SK-N-SH treated with all-trans-retinoic acid at 6 μM for 48 hours (cell line): Measurements from ENCODE around the gene TBCEL.

Source experiments
- ATAC-seq: fragments of 200-7000 bp; cut with Tn5 transposase; 3 replicates; pipeline ENCODE4 v1.9.1; 2020; ENCODE audit warnings: mild to moderate bottlenecking, moderate library complexity
- ARNTL ChIP-seq: fragments of 450-650 bp; formaldehyde crosslinking; IDR thresholded peaks from 2 replicates; pipeline ENCODE4 v1.5.0; 2020; ENCODE audit warnings: low read depth, mild to moderate bottlenecking, moderate library complexity, borderline replicate concordance
- BACH2 ChIP-seq: fragments of 250-450 bp; sonication (Bioruptor Pico); IDR thresholded peaks from 2 replicates; pipeline ENCODE4 v1.9.0; 2021; ENCODE audit warnings: mild to moderate bottlenecking, borderline replicate concordance
- CSDC2 ChIP-seq: fragments of 250-450 bp; sonication (Bioruptor Pico); IDR thresholded peaks from 2 replicates; pipeline ENCODE4 v1.5.0; 2020; ENCODE audit warnings: mild to moderate bottlenecking, moderate library complexity
- CSRNP3 ChIP-seq: fragments of 250-450 bp; sonication (Bioruptor Pico); IDR thresholded peaks from 2 replicates; pipeline ENCODE4 v1.5.1; 2021; ENCODE audit warnings: mild to moderate bottlenecking, moderate library complexity
- ESRRG ChIP-seq: fragments of 250-450 bp; sonication (Bioruptor Pico); IDR thresholded peaks from 2 replicates; pipeline ENCODE4 v1.6.1; 2021; ENCODE audit warnings: mild to moderate bottlenecking
- ISL1 ChIP-seq: fragments of 250-450 bp; sonication (Bioruptor Pico); IDR thresholded peaks from 2 replicates; pipeline ENCODE4 v2.1.2; 2022; ENCODE audit warnings: mild to moderate bottlenecking, moderate library complexity
- OSR1 ChIP-seq: fragments of 250-450 bp; sonication (Bioruptor Pico); IDR thresholded peaks from 2 replicates; pipeline ENCODE4 v1.8.0; 2022; ENCODE audit warnings: moderate library complexity, mild to moderate bottlenecking, inconsistent platforms
- PATZ1 ChIP-seq: fragments of 250-450 bp; sonication (Bioruptor Pico); IDR thresholded peaks from 2 replicates; pipeline ENCODE4 v1.8.0; 2020; ENCODE audit warnings: mild to moderate bottlenecking, moderate library complexity, borderline replicate concordance
- PPARA ChIP-seq: fragments of 250-450 bp; sonication (Bioruptor Pico); IDR thresholded peaks from 2 replicates; pipeline ENCODE4 v1.5.0; 2020; ENCODE audit warnings: mild to moderate bottlenecking, borderline replicate concordance
- RARB ChIP-seq: fragments of 250-450 bp; sonication (Bioruptor Pico); IDR thresholded peaks from 2 replicates; pipeline ENCODE4 v1.8.0; 2021; ENCODE audit warnings: mild to moderate bottlenecking, moderate library complexity
- SNAI2 ChIP-seq: fragments of 250-450 bp; sonication (Bioruptor Pico); IDR thresholded peaks from 2 replicates; pipeline ENCODE4 v1.5.0; 2020; ENCODE audit warnings: mild to moderate bottlenecking, moderate library complexity
- TCF4 ChIP-seq: fragments of 250-450 bp; sonication (Bioruptor Pico); IDR thresholded peaks from 2 replicates; pipeline ENCODE4 v1.8.0; 2021; ENCODE audit warnings: mild to moderate bottlenecking, moderate library complexity, borderline replicate concordance
- TOX ChIP-seq: fragments of 250-450 bp; sonication (Bioruptor Pico); IDR thresholded peaks from 2 replicates; pipeline ENCODE4 v1.8.0; 2021; ENCODE audit warnings: mild to moderate bottlenecking, moderate library complexity, borderline replicate concordance
- ZC3H10 ChIP-seq: fragments of 250-450 bp; sonication (Bioruptor Pico); IDR thresholded peaks from 2 replicates; pipeline ENCODE4 v1.5.1; 2021; ENCODE audit warnings: mild to moderate bottlenecking, moderate library complexity
- ZFP3 ChIP-seq: fragments of 250-450 bp; sonication (Bioruptor Pico); IDR thresholded peaks from 2 replicates; pipeline ENCODE4 v1.5.0; 2020; ENCODE audit warnings: mild to moderate bottlenecking, moderate library complexity
- ZFP30 ChIP-seq: fragments of 450-650 bp; formaldehyde crosslinking; IDR thresholded peaks from 2 replicates; pipeline ENCODE4 v1.5.0; 2022; ENCODE audit warnings: mild to moderate bottlenecking, moderate library complexity
- ZNF70 ChIP-seq: fragments of 450-650 bp; formaldehyde crosslinking; IDR thresholded peaks from 2 replicates; pipeline ENCODE4 v1.5.0; 2020; ENCODE audit warnings: mild to moderate bottlenecking, moderate library complexity
- ZNF8 ChIP-seq: fragments of 450-650 bp; formaldehyde crosslinking; IDR thresholded peaks from 2 replicates; pipeline ENCODE4 v1.5.0; 2020; ENCODE audit warnings: mild to moderate bottlenecking, moderate library complexity
- TF ChIP-seq, protein P1 (sequence below): fragments of 250-450 bp; sonication (Bioruptor Pico); IDR thresholded peaks from 2 replicates; pipeline ENCODE4 v1.5.0; 2020; ENCODE audit warnings: mild to moderate bottlenecking, moderate library complexity
- TF ChIP-seq, protein P2 (sequence below): fragments of 250-450 bp; sonication (Bioruptor Pico); IDR thresholded peaks from 2 replicates; pipeline ENCODE4 v1.5.1; 2020; ENCODE audit warnings: low read depth, mild to moderate bottlenecking, moderate library complexity
- TF ChIP-seq, protein P3 (sequence below): fragments of 250-450 bp; sonication (Bioruptor Pico); IDR thresholded peaks from 2 replicates; pipeline ENCODE4 v1.8.0; 2021; ENCODE audit warnings: low read depth, mild to moderate bottlenecking, moderate library complexity, borderline replicate concordance

The TBCEL gene

DNA sequence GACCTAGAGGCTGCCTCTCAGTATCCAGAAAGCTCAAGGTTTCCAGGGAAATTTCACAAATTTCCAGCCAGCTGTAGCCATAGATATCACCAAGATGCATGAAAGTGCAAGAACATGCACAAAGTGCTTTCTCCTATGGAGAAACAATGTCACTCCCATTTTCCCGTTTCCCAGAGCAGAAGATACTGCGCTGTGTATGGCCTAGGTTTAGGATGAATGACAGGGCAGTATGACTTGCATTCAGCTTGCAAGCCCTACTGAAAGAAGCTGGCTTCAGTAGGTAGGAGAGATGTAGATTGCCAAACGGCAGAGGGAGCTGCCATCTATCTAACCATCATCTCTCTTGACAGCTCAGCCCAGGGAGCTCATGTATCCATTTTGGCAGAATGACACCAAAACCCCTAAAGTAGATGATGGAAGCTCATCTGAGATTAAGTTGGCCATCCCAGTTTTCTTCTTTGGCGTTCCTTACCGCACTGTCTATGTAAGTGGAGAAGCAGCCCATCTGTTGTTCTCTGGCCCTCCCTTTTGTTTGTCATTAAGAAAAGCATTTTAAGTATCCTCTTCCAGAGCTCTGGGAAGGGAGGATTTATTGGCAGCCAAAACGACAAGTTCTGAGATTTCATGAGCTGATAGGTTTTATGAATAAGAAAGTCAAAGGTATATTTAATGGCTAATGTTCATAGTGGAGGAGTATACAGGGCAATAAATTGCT, 81.7 kb downstream of the TBCEL start:
- no peak for ATAC-seq
- TF ChIP-seq ZFP3 (CRISPR knock-in tag): no peak
- TF ChIP-seq TOX (CRISPR knock-in tag): no peak
- no peak for TF ChIP-seq ZFP30 (CRISPR knock-in tag)
- no peak for TF ChIP-seq ZNF70 (CRISPR knock-in tag)
- no peak for TF ChIP-seq TCF4 (CRISPR knock-in tag)
- no peak for TF ChIP-seq OSR1 (CRISPR knock-in tag)
- no peak for TF ChIP-seq ESRRG (CRISPR knock-in tag)

GRCh38 chr11:121106812-121107211, 82.9 kb downstream of the TBCEL start:
- ATAC-seq: no peak
- TF ChIP-seq ZC3H10 (CRISPR knock-in tag) (no peak), CSRNP3 (no peak), BACH2 (CRISPR knock-in tag) (no peak), TOX (CRISPR knock-in tag) (no peak), PPARA (CRISPR knock-in tag) (no peak), ZNF8 (CRISPR knock-in tag) (no peak), ESRRG (CRISPR knock-in tag) (no peak), ZNF70 (CRISPR knock-in tag) (no peak), ARNTL (CRISPR knock-in tag) (no peak)
- TF ChIP-seq, protein P1, sequence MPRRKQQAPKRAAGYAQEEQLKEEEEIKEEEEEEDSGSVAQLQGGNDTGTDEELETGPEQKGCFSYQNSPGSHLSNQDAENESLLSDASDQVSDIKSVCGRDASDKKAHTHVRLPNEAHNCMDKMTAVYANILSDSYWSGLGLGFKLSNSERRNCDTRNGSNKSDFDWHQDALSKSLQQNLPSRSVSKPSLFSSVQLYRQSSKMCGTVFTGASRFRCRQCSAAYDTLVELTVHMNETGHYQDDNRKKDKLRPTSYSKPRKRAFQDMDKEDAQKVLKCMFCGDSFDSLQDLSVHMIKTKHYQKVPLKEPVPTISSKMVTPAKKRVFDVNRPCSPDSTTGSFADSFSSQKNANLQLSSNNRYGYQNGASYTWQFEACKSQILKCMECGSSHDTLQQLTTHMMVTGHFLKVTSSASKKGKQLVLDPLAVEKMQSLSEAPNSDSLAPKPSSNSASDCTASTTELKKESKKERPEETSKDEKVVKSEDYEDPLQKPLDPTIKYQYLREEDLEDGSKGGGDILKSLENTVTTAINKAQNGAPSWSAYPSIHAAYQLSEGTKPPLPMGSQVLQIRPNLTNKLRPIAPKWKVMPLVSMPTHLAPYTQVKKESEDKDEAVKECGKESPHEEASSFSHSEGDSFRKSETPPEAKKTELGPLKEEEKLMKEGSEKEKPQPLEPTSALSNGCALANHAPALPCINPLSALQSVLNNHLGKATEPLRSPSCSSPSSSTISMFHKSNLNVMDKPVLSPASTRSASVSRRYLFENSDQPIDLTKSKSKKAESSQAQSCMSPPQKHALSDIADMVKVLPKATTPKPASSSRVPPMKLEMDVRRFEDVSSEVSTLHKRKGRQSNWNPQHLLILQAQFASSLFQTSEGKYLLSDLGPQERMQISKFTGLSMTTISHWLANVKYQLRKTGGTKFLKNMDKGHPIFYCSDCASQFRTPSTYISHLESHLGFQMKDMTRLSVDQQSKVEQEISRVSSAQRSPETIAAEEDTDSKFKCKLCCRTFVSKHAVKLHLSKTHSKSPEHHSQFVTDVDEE (CRISPR knock-in tag): no peak
- TF ChIP-seq, protein P2, sequence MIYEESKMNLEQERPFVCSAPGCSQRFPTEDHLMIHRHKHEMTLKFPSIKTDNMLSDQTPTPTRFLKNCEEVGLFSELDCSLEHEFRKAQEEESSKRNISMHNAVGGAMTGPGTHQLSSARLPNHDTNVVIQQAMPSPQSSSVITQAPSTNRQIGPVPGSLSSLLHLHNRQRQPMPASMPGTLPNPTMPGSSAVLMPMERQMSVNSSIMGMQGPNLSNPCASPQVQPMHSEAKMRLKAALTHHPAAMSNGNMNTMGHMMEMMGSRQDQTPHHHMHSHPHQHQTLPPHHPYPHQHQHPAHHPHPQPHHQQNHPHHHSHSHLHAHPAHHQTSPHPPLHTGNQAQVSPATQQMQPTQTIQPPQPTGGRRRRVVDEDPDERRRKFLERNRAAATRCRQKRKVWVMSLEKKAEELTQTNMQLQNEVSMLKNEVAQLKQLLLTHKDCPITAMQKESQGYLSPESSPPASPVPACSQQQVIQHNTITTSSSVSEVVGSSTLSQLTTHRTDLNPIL: no peak

- TF ChIP-seq ZNF8 (CRISPR knock-in tag) (no peak), TCF4 (CRISPR knock-in tag) (no peak), ISL1 (no peak), BACH2 (CRISPR knock-in tag) (no peak), OSR1 (CRISPR knock-in tag) (no peak), PPARA (CRISPR knock-in tag) (no peak)
- TF ChIP-seq, protein P2: no peak
- TF ChIP-seq, all 23 proteins: peak for 0
- ATAC-seq: no peak
These were observed 84.5 kb downstream of the TBCEL start for GRCh38 chr11:121108413-121108812.

DNA sequence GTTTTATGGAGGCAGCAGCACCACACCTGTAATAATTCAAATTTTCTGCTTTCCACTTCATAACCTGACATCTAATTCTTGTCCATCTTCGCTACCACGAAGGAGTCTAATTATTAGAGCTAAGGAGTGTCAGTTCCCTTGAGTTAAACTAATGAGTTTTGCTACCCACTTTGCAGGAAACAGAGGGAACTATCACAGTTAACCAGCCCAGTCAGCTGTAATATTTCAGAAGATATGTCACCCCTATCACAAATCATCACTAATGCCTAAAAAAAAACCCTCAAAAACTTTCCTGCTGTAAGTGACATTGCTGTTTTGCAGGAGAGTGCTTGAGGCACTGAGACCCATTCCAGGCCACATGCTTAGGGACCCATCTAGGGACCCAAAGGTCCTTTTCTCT, 85.6 kb downstream of the TBCEL start:
- no peak for TF ChIP-seq RARB (CRISPR knock-in tag)
- no peak for TF ChIP-seq ZC3H10 (CRISPR knock-in tag)
- TF ChIP-seq ISL1: no peak
- TF ChIP-seq ESRRG (CRISPR knock-in tag): no peak
- no peak for TF ChIP-seq CSDC2 (CRISPR knock-in tag)
- no peak for TF ChIP-seq SNAI2 (CRISPR knock-in tag)
- TF ChIP-seq, protein P3, sequence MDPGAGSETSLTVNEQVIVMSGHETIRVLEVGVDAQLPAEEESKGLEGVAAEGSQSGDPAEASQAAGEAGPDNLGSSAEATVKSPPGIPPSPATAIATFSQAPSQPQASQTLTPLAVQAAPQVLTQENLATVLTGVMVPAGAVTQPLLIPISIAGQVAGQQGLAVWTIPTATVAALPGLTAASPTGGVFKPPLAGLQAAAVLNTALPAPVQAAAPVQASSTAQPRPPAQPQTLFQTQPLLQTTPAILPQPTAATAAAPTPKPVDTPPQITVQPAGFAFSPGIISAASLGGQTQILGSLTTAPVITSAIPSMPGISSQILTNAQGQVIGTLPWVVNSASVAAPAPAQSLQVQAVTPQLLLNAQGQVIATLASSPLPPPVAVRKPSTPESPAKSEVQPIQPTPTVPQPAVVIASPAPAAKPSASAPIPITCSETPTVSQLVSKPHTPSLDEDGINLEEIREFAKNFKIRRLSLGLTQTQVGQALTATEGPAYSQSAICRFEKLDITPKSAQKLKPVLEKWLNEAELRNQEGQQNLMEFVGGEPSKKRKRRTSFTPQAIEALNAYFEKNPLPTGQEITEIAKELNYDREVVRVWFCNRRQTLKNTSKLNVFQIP: no peak
- no peak for TF ChIP-seq PATZ1 (CRISPR knock-in tag)
- TF ChIP-seq, protein P1 (CRISPR knock-in tag): no peak
- no peak for ATAC-seq
